Measurements from ENCODE around the gene SOCS6.
"Not testable (repeated sequence)": the region's sequence is repeated elsewhere in the genome, so short reads cannot be mapped to it uniquely, and the experiment has no call there.

Gene SOCS6

DNA sequence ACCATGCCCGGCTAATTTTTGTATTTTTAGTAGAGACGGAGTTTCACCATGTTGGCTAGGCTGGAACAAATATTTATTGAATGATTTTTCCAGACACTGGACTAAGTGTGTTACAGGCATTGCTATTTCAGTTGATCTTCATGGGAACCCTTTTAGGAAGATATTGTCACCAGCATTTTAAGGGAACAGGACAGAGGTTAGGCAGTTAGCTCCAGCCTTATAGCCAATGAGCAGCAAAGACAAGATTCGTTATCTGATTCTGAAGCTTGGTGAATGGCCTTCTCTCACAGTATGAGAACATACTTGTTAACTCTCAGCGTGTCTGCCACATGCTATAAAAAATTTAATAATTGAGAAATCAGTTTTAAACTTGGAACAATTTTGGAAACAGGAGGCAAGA lies 73.4 kb downstream of the SOCS6 start:
- no peak for DNase-seq (ENCODE audit: low spot score)

DNA sequence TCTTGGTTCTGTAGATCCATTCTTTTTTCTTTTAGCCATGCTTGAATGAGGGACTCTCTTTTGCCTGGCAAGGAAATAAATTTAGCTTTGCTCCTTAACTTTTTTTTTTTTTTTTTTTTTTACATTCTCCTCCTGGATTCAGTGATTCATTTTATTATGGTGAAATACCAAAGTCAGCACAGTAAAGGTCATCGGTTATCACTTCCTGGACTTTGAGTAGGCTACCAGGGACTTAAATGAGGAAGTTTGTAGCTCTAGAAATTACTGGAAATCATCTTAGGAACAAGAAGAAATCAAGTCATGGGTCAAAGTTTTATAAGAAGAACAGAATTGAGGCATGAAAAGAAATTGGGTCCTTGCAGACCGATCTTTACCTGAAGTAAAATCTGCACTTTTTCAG lies 75.0 kb downstream of the SOCS6 start:
- DNase-seq (ENCODE audit: low spot score): peak; percentile 38

DNA sequence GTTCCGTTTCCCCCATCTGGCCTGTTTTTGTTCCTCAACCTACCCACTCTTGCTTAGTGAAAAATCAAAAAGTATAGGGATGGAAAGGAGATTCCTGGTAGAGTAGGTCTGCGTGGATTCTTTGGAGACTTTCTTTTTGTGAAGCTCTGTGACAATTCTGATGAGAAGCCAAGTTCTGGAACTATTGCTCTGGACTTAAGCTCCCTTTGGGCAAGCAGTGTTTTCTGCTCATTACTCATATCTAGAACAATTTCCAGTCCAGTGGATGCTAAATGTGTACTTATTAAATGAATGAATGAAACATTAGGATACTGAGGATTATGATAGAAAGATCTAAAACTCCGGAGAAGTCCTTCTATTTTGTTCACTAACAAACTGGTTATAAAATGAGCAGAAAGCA lies 76.5 kb downstream of the SOCS6 start:
- no peak for DNase-seq (ENCODE audit: low spot score)

DNA sequence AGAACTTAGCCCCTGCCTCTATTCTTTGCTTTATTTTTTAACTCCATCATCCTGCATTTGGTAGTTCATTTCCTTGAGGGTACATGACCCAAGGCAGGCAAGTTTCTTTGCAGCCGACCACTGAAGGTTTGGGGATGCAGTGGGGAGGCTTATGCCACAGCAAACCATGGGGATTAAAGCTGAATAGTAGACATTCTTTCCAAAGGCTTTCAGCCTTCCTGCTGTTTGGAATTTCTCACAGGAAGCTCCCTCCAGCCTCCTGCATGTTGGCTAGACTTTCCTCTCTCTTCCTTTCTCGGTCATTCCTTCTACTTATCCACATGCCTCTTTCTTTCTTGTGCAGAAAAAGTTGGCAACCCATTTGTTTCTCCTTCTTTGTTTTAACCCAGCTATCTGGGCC lies 77.3 kb downstream of the SOCS6 start:
- DNase-seq (ENCODE audit: low spot score): no peak

DNA sequence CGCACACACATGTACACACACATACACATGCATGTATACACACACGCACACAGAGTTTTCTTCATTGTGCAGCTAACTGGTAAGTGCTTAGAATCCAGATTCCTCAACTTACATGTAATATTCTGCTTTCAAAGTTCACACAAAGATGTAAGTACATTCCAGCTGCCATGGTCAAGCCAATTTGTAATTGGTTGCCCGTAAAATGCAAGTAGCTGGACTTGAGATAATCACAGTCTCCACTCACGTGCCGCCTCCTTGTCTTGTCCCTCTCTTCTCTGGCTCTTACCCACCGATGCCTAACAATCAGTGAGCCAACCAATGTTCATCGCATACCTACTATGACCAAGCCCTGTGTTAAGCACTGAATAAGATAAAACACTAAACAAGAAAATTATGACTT lies 77.8 kb downstream of the SOCS6 start:
- no peak for DNase-seq (ENCODE audit: low spot score)

DNA sequence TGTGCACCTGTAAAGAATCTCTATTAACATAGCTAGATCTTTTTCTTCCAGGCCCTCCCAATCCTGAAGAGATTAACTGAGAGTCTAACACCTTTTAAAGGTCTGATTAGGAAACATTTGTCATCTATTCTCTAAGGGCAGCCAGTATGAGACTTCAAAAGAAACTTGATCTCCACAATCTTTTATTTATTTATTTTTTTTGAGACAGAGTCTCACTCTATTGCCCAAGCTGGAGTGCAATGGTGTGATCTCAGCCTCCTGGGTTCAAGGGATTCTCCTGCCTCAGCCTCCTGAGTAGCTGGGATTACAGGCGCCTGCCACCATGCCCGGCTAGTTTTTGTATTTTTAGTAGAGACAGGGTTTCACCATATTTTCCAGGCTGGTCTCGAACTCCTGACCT lies 78.5 kb downstream of the SOCS6 start:
- not testable (repeated sequence) for DNase-seq (ENCODE audit: low spot score)

DNA sequence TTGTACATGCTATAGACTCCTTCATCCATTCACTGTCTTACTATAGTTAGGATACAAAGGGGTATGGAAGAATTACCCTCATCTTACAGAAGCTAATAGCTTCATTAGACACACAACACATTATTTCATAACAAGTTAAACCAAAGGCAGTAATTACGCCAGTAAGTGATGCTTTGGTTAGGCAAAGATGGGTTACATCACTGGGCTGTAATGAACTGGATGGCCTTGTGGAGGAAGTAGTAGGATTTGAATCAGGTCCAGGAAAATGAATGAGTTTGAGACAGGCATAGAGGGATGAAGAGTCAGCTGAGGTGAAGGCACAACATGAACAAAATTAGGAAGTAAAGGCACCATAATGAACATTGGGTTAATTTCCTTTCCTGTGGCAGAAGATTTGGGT lies 80.1 kb downstream of the SOCS6 start:
- DNase-seq (ENCODE audit: low spot score): no peak

DNA sequence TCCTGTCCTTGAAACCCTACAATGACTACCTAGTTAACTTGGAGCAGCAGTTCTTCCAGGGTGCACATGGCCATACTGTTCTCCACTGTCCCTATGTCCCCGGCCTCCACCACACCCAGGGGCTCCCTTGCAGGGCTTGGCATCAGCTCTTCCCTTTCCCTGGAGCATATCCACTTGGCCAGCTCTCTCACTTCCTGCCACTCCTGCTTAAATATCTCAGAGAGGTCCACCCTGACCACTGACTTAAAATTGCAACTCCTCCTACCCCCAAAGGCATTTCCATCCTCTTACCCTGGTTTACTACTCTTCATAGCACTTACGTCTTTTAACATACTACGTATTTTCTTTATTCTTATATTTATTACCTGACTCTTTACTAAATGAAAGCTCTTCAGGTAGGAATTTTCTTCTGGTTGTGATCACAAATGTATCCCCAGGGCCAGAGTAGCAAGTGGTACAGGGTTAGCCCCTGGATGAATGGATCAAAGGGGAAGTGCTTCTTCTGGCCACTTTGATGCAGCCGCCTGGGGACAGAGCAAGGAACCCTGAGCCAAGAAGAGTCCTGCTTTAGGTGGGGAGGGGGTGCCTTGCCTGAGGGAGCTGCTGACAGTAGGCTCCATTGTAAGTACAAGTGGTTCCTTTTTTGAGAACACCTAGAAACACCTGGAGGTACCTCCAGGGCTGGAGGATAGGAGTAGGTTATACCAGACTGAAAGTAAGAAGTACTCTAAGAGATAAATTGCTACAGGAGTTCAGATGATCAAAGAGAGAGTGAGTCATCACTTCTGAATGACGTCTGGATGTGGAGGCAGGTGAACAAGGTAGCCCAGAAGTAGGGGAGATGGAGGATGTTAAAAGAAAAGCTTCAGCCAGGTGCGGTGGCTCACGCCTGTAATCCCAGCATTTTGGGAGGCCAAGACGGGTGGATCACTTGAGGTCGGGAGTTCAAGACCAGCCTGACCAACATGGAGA lies 82.2 kb downstream of the SOCS6 start:
- DNase-seq (ENCODE audit: low spot score): no peak

DNA sequence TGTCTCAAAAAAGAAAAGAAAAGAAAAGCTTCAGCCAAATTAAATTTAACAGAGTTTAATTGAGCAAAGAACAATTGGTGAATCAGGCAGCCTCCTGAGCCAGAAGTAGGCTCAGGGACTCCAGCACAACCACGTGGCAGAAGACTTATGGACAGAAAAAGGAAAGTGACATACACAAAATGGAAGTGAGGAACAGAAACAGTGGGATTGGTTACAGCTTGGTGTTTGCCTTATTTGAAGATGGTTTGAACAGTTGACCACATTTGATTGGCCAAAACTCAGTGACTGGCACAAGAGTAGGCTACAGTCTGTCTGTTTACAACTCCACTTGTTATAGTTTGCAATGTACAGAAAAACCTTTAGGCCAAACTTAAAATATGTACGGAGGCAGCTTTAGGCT lies 83.1 kb downstream of the SOCS6 start:
- DNase-seq (ENCODE audit: low spot score): no peak

DNA sequence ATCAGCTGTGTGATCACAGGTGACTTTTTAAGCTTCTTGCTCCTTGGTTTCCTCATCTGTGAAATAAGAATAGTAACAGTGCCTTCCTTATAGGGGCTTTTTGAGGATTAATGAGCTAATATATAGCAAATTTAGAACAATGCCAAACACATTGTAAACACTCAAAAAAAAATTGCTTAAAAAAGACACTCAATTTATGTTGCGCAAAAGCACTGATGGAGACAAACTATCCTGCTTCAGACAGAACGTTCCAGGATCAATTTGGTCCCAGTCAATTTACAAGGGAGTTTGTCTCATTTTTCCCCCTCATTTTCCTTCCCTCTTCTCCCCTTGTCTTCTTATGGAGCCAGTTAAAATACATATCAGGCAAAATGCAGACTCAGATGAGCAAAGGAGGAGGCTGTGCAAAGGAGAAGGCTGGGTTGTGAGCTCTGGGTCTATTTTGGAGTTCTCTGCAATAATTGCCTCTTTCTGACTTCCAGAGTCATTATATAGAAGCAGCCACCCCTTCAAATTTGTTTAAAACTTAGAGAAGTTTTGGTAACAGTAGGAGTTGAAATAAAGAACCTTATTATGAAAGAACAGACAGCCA lies 83.7 kb downstream of the SOCS6 start:
- no peak for DNase-seq (ENCODE audit: low spot score)

DNA sequence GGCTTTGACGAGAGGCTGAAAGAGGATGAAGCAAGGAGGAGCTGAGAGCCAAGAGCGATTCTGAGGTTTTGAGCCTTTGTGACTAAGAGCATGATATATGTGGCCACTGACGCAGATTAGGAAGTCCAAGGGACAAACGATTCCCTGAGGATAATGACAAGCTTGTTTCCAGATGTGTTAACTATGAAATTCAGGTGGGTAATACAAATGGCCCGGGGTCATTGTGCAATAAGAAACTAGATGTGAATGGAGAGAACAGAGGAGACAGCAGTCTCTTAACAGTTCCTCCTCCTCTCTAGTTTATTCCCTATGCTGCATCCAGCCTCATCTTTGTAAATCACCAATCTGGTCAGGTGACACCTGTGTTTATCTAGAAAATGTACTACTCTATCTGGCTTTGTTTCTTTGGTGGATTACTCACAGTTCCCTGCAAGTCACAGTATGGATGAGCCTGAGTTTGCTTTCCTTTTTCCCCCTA lies 84.2 kb downstream of the SOCS6 start:
- peak; percentile 83 for DNase-seq (ENCODE audit: low spot score)

DNA sequence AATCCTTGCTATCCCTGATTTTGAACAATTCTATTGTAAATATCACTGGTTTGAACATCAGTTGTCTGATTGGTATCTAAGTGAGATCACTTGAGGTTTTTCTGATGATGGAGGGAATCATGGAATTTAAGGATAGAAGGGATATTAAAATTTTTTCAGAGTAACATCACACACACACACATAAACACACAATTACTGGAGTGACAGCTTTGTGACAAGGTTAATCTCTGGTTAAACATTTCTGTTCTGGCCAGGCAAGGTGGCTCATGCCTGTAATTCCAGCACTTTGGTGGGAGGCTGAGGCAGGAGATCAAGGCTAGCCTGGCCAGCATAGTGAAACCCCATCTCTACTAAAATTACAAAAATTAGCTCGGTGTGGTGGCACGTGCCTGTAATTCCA lies 85.3 kb downstream of the SOCS6 start:
- DNase-seq (ENCODE audit: low spot score): no peak

DNA sequence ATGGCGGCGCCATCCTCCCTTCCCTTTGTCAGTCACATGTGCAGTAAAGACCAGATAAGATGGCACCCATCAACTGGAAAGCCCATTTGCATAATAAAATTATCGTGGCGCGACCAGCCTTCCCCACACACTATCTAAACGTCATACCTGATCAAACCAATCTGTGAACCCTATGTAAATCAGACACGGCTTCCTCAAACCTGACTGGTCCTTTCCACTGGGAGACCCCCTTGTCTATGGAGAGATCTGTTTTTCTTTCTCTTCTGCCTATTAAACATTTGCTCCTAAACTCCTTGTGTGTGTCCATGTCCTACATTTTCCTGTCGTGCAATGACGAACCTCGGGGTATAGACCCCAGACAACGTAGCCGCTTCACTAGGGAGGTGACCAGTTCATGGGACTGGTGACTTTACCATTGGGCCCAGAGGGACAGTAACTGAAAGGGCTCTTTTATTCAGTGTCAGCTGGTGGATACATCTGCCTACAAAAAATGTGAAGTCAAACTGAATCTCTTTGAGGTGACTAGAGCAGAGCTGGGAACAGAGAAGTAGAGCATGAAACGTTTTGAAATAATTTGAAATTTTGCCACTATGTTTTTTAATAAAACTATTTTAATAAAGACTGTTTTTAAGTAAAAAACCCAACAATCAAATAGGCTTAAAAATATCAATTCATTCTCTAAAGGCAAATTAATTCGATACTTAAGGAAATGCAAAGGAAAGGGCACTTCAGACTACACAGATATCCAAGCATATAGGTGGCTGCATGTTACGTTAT lies 87.5 kb downstream of the SOCS6 start:
- no peak for DNase-seq (ENCODE audit: low spot score)

DNA sequence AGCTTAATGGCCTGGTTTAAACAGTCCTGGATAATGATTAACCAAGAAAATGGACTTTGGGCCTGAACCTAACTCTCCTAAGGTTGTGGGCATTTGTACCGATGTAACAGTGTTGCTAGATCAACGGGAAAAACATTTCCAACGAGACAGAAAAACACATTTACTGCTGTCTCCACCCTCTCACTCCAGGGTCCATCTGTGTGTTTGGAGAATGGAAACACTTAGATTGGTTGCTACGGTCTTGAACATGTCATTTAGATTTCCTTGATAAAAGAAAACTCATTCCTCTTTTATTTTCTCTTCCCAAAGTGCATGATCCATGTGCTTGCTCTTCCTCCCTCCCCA lies 88.0 kb downstream of the SOCS6 start:
- DNase-seq (ENCODE audit: low spot score): no peak

DNA sequence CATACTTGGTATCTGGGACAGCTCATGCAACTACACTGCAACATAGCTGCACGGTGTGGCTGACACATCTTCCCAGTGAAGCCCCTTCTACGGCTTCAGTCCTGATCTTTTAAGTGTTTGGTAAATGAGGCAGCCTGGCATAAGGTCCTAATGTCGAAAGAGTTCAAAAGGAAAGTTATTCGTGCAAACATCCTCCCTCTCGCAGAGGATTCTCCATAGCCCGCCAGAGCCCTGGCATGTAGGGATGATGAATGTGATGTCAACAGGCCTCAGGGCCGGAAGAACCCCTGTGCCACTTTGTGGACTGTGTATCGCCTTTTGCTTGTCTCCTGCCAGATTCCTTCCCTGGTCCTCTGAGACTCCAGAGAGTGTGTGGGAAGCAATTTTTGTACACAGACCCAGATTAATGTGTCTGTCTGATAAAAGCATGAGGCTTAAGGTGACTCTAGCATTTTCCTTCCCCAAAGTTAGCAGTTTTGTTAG lies 88.5 kb downstream of the SOCS6 start:
- no peak for DNase-seq (ENCODE audit: low spot score)

DNA sequence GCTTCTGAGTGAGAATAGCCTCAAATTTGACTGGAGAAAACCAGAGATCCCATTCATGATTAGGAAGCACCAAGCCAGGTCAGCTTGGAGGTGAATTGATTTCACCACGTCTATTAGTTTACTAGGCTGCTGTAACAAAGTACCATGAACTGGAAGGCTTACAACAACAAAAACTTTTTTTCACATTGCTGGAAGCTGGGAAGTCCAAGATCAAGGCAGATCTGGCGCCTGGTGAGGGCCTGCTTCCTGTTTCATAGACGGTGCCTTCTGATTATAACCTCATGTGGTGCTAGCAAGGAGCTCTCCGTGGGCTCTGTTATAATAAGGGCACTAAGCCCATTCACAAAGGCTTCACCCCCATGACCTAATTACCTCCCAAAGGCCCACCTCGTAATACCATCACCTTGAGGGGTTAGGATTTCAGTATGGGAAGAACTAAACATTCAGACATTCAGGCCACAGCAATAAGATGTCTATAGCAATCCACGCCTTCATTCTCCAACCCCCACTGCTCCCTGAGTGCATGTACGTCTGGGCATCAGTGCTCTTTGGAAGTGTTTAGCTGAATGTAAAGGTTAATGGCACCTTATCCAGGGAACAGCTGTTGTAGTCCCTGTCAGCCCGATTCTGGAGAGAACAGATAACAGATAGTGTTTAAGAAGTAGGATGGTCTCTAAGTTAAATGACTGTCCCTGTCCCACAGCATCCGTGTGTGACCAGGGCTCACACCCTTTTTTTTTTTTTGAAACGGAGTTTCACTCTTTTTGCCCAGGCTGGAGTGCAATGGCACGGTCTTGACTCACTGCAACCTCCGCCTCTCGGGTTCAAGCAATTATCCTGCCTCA lies 89.2 kb downstream of the SOCS6 start:
- no peak for DNase-seq (ENCODE audit: low spot score)

Measured in AG08395 (cell line).